ENCODE results near the gene CCDC18. TPM values are rescaled to one million over a fixed set of nuclear protein-coding genes. Genes with fewer than 3 reads are reported as not detected.
"Not testable (repeated sequence)": the region's sequence is repeated elsewhere in the genome, so short reads cannot be mapped to it uniquely, and the experiment has no call there.

Gene CCDC18
- total RNA-seq, 2 experiments from 2014 or later = 14.9 to 15.7 TPM

- DNase-seq = no peak
- Mint-ChIP-seq H3K27ac (no peak overlapping the region), H3K4me1 (peaks cover 3% of the 10 kb centered on the region), H3K4me3 (no peak overlapping the region), H3K9me3 (no peaks in the 10 kb centered on the region), H3K36me3 (peaks cover 29% of the 10 kb centered on the region), H3K27me3 (no peaks in the 10 kb centered on the region)
Observed at GRCh38 chr1:93199150-93199549, 18.6 kb downstream of the CCDC18 start.

- H3K4me1 Mint-ChIP-seq = peaks cover 3% of the 10 kb centered on the region
- no peaks in the 10 kb centered on the region for H3K27me3 Mint-ChIP-seq
- no peaks in the 10 kb centered on the region for H3K9me3 Mint-ChIP-seq
- peaks cover 26% of the 10 kb centered on the region for H3K36me3 Mint-ChIP-seq
- no peak overlapping the region for H3K27ac Mint-ChIP-seq
- H3K4me3 Mint-ChIP-seq = no peak overlapping the region
- DNase-seq = no peak
Observed at GRCh38 chr1:93200086-93200620, 19.6 kb downstream of the CCDC18 start.

GRCh38 chr1:93200714-93201113 lies 20.2 kb downstream of the CCDC18 start:
- Mint-ChIP-seq H3K27ac (no peak overlapping the region), H3K36me3 (peaks cover 20% of the 10 kb centered on the region), H3K4me1 (peaks cover 3% of the 10 kb centered on the region)

GRCh38 chr1:93205892-93206566 lies 25.5 kb downstream of the CCDC18 start:
- Mint-ChIP-seq H3K9me3 (no peaks in the 10 kb centered on the region), H3K36me3 (peaks cover 18% of the 10 kb centered on the region), H3K4me3 (no peak overlapping the region)

More at GRCh38 chr1:93200714-93201113, 20.2 kb downstream of the CCDC18 start:
- no peak for DNase-seq
- H3K27me3 Mint-ChIP-seq = no peaks in the 10 kb centered on the region
- H3K4me3 Mint-ChIP-seq = no peak overlapping the region
- no peaks in the 10 kb centered on the region for H3K9me3 Mint-ChIP-seq

GRCh38 chr1:93206567-93206954 lies 26.0 kb downstream of the CCDC18 start:
- Mint-ChIP-seq H3K9me3 (no peaks in the 10 kb centered on the region), H3K36me3 (peaks cover 19% of the 10 kb centered on the region), H3K4me1 (no peaks in the 10 kb centered on the region), H3K27me3 (no peaks in the 10 kb centered on the region), H3K27ac (no peak overlapping the region), H3K4me3 (no peak overlapping the region)
- no peak for DNase-seq

More at GRCh38 chr1:93205892-93206566, 25.5 kb downstream of the CCDC18 start:
- Mint-ChIP-seq H3K27ac (no peak overlapping the region), H3K4me1 (no peaks in the 10 kb centered on the region), H3K27me3 (no peaks in the 10 kb centered on the region)
- DNase-seq = no peak

GRCh38 chr1:93207211-93207610 lies 26.7 kb downstream of the CCDC18 start:
- Mint-ChIP-seq H3K4me1 (no peaks in the 10 kb centered on the region), H3K9me3 (no peaks in the 10 kb centered on the region), H3K36me3 (peaks cover 19% of the 10 kb centered on the region), H3K4me3 (no peak overlapping the region), H3K27me3 (no peaks in the 10 kb centered on the region), H3K27ac (no peak overlapping the region)
- DNase-seq = no peak

GRCh38 chr1:93215322-93215721 lies 34.8 kb downstream of the CCDC18 start:
- Mint-ChIP-seq H3K27ac (no peak overlapping the region), H3K4me1 (peaks cover 20% of the 10 kb centered on the region), H3K4me3 (no peak overlapping the region), H3K36me3 (peaks cover 45% of the 10 kb centered on the region), H3K9me3 (no peaks in the 10 kb centered on the region), H3K27me3 (no peaks in the 10 kb centered on the region)
- DNase-seq = no peak

GRCh38 chr1:93219443-93219842 lies 38.9 kb downstream of the CCDC18 start:
- DNase-seq = peak; percentile 20
- Mint-ChIP-seq H3K27ac (peak overlapping the region; percentile 90), H3K27me3 (no peaks in the 10 kb centered on the region), H3K9me3 (peaks cover 5% of the 10 kb centered on the region), H3K4me1 (peaks cover 18% of the 10 kb centered on the region), H3K4me3 (peak overlapping the region; percentile 45), H3K36me3 (peaks cover 56% of the 10 kb centered on the region)

GRCh38 chr1:93220716-93221115 lies 40.2 kb downstream of the CCDC18 start:
- not testable (repeated sequence) for H3K27ac Mint-ChIP-seq, H3K4me3 Mint-ChIP-seq, DNase-seq, H3K9me3 Mint-ChIP-seq, H3K27me3 Mint-ChIP-seq
- peaks cover 61% of the 10 kb centered on the region for H3K36me3 Mint-ChIP-seq
- peaks cover 18% of the 10 kb centered on the region for H3K4me1 Mint-ChIP-seq

GRCh38 chr1:93221913-93222312 lies 41.4 kb downstream of the CCDC18 start:
- Mint-ChIP-seq H3K27me3 (no peaks in the 10 kb centered on the region), H3K4me1 (peaks cover 18% of the 10 kb centered on the region), H3K36me3 (peaks cover 66% of the 10 kb centered on the region), H3K4me3 (no peak overlapping the region), H3K9me3 (peaks cover 5% of the 10 kb centered on the region), H3K27ac (no peak overlapping the region)
- DNase-seq = no peak

- H3K27ac Mint-ChIP-seq = no peak overlapping the region
- no peak overlapping the region for H3K4me3 Mint-ChIP-seq
- H3K27me3 Mint-ChIP-seq = no peaks in the 10 kb centered on the region
- no peak for DNase-seq
- peaks cover 18% of the 10 kb centered on the region for H3K4me1 Mint-ChIP-seq
- peaks cover 60% of the 10 kb centered on the region for H3K36me3 Mint-ChIP-seq
- peaks cover 5% of the 10 kb centered on the region for H3K9me3 Mint-ChIP-seq
Observed at GRCh38 chr1:93223023-93223675, 42.6 kb downstream of the CCDC18 start.

- Mint-ChIP-seq H3K9me3 (peaks cover 7% of the 10 kb centered on the region), H3K4me3 (no peak overlapping the region), H3K4me1 (no peaks in the 10 kb centered on the region), H3K27me3 (no peaks in the 10 kb centered on the region), H3K36me3 (peaks cover 48% of the 10 kb centered on the region), H3K27ac (no peak overlapping the region)
- no peak for DNase-seq
Observed at GRCh38 chr1:93235261-93235660, 54.7 kb downstream of the CCDC18 start.

- Mint-ChIP-seq H3K27ac (no peak overlapping the region), H3K4me1 (no peaks in the 10 kb centered on the region), H3K36me3 (peaks cover 51% of the 10 kb centered on the region), H3K9me3 (peaks cover 7% of the 10 kb centered on the region), H3K27me3 (no peaks in the 10 kb centered on the region), H3K4me3 (no peak overlapping the region)
- no peak for DNase-seq
Observed at GRCh38 chr1:93237021-93237420, 56.5 kb downstream of the CCDC18 start.

- Mint-ChIP-seq H3K36me3 (peaks cover 59% of the 10 kb centered on the region), H3K27ac (no peak overlapping the region), H3K27me3 (no peaks in the 10 kb centered on the region), H3K4me1 (no peaks in the 10 kb centered on the region), H3K9me3 (peaks cover 17% of the 10 kb centered on the region), H3K4me3 (no peak overlapping the region)
- no peak for DNase-seq
Observed at GRCh38 chr1:93238425-93238824, 57.9 kb downstream of the CCDC18 start.

GRCh38 chr1:93239863-93240262 lies 59.3 kb downstream of the CCDC18 start:
- Mint-ChIP-seq H3K27ac (no peak overlapping the region), H3K27me3 (no peaks in the 10 kb centered on the region), H3K4me1 (no peaks in the 10 kb centered on the region), H3K4me3 (no peak overlapping the region), H3K9me3 (peaks cover 28% of the 10 kb centered on the region), H3K36me3 (peaks cover 62% of the 10 kb centered on the region)
- DNase-seq = no peak

- peaks cover 28% of the 10 kb centered on the region for H3K9me3 Mint-ChIP-seq
- not testable (repeated sequence) for H3K4me3 Mint-ChIP-seq, H3K27ac Mint-ChIP-seq, DNase-seq, H3K4me1 Mint-ChIP-seq, H3K27me3 Mint-ChIP-seq
- peaks cover 61% of the 10 kb centered on the region for H3K36me3 Mint-ChIP-seq
Observed at GRCh38 chr1:93243233-93243632, 62.7 kb downstream of the CCDC18 start.

Data from activated naive CD8-positive, alpha-beta T cell treated with anti-CD3 and anti-CD28 coated beads for 36 hours (primary cell).